ENCODE results near the gene UBN1.
"Not testable (repeated sequence)": the region's sequence is repeated elsewhere in the genome, so short reads cannot be mapped to it uniquely, and the experiment has no call there.

UBN1 gene

DNA sequence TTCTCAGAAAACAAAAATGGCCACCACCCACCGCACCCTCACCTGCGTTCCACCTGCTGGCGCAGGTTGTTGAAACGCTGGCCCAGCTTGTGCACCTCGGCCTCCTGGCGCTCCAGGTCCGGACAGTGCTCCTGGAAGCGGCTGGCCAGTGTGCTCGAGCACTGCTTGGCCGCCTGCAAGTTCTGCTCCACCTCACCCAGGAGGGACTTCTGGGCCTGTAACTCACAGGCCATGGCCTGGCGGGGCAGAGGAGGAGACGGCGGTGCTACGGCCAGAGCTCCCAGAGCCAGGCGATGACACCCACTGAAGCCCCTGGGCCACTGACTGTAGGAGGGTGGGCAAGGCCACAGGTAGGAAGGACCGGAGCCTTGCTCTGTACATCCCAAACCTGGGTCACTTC is 43.4 kb downstream of the UBN1 start:
- no peak for DNase-seq

DNA sequence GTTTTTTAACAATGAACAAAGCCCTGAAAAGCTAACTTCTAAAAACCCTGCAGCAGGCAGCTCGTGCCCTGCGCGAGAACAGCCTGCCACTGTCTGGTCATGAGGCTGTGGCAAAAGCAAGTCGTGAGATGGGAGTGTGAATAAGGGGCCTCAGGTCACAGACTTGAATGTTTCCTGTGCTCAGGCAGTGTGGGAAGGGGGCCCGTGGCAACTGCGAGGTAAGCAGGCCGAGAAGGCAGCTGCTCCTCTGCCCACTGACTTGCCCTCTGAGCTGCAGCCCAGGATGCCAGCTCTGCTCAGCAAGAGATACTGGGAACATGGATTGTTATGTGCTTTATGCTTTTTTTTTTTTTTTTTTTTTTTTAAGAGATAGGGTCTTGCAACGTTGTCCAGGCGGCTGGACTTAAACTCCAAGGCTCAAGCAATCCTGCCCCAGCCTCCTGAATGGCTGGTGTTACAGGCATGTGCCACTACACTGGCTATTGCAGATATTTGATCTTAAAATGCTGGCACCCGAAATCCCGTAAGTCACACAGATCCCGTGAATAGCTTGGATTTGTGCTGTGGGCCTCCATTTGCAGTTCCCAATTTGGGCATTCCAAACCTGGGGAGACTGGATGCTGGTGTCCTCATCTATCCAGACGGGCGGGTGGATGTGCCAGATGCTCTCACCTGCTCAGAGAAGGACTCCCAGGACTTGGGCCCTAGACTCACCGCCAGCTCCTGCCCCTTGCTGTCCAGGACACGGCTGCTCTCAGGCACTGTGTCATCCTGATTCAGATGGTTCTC is 44.0 kb downstream of the UBN1 start:
- DNase-seq, result no peak

DNA sequence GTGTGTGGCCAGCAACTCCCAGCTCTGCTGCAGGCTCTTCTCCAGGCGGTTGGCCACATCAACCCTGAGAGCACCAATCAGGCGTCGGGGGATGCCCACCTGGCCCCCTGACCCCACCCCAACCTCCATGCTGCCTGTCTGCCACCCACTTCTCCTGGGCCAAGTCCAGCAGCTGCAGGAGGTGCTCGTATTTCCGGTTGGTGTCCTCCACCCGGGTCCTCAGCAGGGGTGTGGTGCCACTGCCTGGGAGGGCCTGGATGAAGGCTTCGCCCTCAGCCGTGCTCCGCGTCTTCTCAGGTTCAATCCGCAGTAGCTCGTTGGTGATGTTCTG is 44.6 kb downstream of the UBN1 start:
- DNase-seq, result no peak

DNA sequence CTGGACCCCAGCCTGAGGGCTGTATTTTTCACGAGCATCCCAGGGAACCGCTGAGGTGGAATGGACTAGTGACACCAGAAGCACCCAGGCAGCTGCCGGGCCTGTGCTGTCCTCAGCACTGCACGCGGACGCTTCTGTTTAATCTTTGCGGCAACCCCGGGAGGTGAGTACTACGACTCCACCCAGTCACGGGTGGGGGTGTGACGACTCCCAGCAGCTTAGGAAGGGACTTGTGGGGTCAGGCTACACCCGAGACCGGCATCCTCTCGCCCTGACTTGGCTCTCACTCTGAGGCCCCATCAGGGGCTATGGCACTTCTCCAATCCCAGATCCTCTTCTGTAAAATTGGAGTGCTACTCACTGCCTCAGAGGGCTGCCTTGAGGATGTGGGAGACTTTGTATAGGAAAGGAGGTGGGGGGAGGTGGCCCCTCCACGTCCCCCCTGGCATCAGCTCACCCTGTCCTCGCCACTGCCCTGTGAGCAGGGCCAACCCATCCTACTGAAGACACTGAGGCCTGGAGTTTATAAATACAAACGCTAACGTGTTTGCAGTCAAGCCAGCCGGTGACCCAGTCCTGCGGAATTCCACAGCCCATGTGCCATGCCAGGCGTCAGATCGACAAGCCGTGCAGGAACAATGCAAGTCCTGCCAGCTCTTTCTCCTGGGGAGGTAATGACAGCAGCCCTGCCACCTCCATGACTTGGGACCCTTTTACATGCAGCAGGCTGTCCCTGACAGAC is 45.3 kb downstream of the UBN1 start:
- DNase-seq, result no peak

DNA sequence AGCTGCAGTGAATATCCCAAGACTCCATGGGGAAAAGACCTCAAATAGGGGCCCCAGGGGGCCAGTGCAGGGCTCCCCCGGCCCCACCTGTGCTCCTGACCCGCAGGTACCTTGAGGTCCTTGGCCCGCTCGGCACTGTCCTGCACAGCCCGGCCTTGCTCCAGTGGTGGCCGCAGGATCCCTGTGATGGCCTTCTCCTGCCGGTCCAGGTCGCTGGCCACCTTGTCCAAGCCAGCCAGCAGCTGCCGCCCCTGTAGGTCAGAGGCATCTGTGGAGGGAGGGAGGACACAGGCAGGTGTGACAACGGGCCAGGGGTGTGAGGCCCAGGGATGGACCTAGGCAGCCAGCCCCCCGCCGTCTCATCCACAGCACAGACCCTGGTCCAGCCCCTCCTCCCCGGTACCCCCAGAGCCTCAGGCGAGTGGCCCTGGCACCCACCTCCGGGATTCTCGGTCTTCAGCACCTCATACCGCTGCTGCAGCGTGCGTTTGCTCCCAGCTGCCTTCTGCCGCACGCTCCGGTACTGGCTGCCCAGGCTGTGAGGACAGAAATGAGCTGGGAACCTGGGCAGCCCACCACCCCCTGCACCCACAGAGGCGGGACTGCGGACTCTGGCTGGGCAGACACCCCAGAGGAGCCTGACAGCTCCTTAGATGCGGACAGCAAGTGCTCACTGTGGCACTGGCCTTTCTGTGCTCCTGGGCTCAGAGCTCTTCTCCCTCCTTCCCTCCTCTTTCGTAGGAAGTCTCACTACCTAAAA is 46.0 kb downstream of the UBN1 start:
- no peak for DNase-seq

DNA sequence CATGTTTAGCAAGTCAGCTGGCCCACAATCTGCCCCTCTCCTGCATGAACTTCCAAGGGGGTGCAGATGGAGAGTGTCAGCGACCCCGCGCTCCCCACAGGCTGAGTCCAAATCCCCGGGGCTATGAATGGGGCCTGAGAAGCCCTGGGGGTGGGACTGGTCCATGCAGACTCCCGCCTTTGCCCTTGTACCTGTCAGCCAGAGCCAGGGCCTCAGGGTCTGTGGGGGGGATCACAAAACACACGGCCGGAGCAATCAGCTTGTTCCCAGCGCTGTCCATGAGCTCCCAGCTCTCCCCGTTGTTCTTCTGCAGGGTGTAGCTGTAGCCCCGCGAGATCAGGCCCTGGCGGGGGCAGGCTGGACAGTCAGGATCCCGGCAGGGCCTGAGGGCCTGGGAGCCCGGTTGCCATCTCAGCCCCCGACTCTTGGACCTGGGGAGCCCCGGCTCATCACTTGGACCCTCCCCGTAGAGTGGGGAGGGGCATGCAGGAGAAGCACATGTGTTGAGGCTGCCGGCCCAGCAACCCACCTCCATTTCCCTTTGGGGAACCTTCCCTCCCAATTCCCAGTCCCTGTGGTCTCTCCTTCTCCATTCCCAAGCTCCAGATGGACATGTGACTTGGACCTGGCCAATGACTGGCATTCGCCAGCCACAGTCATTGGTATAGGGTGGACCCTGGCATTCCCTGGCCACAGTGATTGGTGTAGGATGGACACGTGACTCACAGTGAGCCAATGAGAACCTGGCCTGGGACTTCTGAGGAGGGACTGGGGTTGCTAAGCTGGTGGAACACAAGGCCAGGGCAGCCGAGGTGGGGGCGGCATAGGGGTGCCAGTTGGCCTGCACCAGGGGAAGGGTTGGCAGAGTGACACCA is 47.2 kb downstream of the UBN1 start:
- DNase-seq, result no peak

DNA sequence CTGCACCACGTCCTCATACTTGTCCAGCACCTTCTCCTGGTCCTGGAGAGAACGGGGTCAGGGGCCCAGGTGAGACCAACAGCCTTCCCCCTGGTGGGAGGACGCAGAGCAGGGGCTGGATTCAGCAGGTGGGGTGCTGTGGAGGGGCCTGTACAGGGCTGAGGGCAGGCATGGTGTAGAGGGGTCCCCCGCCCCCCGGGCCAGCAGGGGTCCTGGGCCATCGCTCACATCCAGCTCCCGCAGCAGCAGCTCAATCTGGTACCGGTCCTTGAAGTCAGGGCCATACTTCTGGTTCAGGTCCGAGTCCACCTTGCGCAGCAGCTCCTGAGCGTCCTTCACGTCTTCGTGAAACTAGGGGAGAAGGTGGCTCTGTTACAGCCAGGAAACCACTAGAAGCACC is 48.1 kb downstream of the UBN1 start:
- DNase-seq, result no peak

DNA sequence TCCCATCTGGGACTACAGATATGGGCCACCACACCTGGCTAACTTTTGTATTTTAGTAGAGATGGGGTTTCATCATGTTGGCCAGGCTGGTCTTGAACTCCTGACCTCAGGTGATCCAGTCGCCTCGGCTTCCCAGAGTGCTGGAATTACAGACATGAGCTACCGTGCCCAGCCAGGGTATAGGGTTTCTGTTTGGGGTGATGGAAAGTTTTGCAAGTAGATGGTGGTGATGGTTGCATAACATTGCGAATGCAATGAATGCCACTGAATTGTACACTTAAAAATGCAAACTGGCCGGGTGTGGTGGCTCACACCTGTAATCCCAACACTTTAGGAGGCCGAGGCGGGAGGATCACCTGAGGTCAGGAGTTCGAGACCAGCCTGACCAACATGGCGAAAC is 49.5 kb downstream of the UBN1 start:
- DNase-seq, result not testable (repeated sequence)

DNA sequence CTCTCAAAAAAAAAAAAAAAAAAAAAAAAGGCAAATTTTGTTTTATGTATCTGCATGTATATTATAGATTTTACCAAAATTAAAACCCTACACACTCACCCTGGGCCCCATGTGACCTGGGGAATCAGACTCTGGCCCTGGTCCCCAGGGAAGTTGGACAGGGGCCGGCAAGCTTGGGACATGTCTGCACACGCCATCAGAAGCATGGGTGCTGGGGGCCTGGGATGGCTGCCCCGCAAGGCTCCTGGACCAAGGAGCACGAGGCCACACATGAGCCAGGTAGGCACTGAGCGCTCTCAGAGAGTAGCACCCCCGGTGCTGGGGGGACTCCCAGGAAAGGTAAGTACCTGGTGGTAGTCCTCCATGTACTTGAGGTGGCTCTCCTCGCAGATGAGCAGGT is 50.0 kb downstream of the UBN1 start:
- DNase-seq, result no peak

DNA sequence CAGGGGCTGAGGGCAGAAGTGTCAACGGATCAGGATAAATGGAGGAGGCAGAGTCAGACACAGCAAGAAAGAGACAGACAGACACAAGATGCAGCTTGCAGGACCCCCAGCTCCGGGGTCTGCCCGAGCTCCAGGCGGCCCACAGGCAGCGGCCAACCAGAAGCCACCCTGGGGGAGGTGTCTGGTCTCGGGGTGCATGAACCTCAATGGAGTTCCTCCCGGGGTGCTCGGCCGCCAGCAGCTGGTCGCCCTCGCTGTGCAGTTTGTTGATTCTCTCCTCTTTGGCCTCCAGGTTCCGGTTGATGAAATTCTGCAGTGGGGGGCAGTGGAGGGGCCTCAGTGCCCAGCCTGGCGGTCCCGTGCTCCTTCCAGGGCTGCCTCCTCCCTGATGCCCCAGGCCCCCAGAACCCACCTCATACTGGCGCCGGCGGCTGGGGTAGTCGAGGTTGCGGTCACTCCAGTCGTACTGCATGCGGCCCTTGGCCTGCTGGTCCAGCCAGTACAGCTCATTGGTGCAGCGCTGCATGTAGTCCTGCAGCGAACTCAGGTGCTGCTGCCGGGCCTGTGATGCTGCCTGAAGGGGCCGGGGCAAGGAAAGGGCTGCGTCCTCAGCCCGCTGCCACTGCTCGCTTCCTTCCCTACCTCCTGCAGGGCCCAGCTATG is 51.7 kb downstream of the UBN1 start:
- DNase-seq, result no peak

DNA sequence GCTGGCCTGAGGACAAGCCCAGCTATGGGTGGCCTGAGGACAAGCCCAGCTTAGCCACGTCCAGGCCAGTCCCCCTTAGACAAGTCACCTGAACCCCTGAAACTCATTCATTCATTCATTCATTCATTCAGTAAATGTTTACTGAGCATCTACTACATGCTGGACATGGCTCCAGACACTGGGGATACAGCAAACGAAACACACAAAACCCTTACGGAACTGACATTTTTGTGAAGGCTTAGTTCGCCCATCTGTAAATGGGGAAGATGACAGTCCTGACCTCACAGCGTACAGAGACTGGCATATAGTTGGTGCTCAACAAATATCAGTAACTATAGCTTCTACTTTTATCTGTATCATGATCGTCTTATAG is 52.2 kb downstream of the UBN1 start:
- DNase-seq, result no peak

DNA sequence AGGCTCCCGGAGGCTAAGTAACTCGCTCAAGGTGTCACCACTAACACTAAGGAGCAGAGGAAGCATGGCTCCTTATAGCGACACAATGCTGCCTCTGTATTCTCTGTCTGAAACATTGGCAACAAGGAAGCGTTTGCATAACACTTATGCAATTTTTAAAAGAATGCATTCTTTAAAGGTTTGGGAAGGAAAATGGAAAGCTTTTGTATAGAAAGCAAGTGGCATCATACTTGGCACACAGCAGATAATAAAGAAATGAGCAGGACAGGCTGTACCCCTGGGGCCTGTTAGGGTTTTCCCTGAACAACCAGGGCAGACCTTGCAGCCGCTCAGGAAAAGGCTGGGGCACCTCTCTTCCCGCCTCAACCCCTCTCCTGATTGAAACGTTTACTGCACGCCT is 52.8 kb downstream of the UBN1 start:
- no peak for DNase-seq

DNA sequence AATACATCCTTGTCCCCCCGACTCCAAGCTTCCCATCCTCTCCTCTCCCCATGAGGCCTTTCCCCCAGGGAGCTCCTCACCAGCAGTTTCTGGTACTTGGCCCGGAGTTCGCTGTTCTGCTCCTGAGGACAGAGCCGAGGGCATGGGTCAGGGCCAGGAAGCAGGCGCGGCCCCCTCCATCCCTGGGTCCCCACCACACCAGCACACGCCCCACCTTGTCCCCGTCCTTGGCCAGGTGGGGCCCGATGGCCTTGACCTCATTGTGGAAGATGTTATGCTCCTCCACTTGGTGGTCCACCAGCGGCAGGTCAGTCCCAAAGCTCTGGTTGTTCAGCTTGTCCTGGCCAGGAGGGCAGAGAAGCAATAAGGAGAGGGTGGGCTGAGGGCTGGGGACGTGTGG is 53.5 kb downstream of the UBN1 start:
- DNase-seq, result no peak

DNA sequence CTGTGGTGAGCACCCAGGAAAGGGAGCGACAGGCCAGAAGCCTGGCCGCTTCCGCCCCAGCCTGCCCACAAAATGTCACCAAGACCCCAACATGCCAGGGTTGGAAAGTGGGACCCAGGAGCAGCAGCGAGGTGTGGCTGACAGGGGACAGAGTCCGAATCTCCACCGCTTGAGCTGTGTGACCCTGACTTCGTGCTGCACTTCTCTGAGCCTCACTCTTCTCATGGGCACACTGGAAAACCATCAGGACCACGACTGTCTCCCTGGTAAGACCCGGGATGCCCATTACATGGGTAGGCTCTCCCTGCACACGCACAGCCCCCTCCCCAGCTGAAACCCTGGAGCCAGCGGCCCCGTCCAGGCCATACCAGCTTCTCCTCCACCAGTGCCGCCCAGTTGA is 54.8 kb downstream of the UBN1 start:
- no peak for DNase-seq

DNA sequence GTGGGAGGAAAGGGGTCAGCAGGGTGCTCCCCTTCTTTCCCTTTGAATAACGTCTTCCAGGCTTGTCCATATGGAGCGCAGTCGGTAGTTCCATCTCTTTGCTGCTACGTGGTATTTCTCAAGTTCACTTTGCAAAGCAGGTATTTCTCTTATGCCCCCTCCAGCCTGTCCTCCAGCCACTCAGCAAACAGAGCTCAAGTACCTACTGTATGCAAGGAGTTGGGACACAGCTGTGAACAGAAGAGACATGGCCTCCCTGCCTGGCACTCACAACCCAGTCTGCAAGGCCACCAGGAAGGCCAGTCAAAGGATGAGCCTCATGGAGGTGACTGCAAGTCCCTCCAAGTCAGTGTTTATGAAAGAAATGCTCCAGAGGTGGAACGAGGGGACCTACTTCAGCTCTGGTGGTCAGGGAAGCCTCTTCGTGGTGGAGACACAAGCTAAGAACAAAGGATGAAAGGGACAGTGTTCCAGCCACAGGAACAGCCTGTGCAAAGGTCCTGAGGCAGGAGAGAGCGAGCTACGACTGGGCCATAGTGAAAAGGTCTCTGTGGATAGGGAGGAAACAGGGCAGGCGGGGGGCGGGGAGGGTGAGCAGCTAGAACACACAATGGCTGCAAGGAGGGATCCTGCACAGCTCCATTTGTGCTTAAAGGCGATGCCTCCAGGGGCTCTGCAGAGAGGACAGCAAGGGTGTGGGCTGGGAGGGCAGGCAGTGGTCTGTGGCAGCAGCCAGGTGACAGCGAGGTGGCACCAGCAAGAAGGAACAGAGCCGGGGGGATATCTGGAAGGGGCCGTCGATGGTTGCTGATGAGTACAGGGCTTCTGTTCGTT is 57.0 kb downstream of the UBN1 start:
- DNase-seq, result no peak

DNA sequence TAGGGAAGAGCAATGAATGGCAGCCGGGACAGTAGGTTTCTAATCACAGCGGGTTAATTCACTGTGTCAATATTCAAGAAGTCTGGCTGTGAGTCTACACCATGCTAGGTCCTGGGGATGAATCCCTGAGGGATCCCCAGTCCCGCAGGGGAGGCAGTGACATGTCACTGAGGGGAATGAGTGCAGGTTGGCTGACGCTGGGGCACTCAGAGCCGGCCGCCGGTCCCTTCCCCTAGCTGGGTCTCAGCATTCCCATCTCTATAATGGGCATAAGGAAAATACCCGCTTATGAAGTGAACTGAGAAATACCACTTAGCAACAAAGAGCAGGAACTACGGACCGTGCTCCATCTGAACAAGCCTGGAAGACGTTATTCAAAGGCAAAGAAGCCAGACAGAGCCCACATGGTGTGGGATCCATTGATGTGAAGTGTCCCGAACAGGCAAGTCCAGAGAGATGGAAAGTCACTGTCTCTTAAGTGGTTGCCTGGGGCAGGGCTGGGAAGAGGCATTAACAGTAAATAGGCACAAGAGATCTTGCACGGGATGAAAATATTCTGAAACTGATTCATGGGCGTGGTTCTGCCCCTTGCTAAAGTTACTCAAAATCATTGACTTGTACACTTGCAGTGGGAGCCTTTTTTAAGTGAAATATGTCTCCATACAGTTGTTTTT is 57.8 kb downstream of the UBN1 start:
- no peak for DNase-seq

DNA sequence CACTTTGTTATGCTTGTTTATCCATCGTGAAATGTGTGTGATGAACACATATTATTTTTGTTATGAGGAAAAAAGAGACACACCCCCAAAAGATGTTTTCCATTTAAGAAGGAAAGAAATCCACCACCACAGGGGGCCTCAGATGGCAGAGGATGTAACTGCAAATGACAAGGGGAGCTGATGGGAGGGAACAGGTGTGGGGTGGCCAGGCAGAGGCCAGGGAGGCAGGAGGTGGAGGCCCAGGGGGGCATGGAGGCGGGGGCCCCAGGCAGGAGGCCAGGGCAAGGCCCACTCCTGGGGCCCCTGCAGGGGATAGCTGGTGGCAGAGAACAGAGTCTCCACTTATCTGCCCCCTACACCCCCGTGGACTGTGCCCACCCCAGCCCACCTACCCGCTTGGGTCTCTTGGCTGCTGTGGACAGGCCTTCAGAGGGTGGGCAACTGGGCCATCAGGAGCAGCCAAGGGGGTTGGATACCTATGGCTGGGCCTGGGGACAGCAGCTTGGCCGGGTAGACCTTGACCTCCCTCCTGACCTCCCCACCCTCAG is 61.6 kb downstream of the UBN1 start:
- DNase-seq, result no peak

DNA sequence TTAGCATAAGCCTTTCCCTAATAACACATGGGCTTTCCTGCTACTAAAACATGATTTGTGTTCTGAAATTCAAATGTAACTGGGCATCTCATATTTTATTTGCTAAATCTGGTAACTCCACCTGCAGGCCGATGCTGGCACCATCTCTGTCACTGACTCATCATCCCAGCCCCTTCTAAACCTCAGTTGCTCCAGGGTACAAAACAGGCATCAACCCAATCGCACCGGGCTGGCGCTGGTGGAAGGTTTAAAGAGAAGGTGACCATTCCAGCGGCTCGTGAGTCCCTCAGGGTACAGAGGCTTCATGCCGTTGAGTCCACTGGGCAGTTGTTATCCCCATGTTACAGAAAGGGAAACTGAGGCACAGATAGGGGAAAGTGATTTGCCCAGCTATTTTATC is 62.5 kb downstream of the UBN1 start:
- DNase-seq, result no peak

DNA sequence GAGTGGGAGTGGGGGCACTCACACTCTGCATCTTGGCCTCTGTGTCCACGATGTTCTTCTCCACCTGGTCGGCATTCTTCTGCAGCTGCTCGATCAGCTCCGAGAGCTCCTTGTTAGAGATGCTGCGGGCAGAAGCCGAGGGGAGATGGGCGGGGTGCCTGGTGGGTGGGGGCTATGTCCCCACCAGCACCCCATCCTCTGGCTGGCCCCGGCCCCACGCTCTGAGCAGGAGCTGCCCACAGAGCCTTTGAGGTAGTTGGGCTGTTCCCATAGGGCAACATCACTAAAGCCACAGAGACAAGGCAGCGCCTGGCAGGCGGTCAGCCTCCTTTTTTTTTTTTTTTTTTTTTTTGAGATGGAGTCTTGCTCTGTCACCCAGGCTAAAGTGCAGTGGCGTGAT is 63.5 kb downstream of the UBN1 start:
- no peak for DNase-seq

DNA sequence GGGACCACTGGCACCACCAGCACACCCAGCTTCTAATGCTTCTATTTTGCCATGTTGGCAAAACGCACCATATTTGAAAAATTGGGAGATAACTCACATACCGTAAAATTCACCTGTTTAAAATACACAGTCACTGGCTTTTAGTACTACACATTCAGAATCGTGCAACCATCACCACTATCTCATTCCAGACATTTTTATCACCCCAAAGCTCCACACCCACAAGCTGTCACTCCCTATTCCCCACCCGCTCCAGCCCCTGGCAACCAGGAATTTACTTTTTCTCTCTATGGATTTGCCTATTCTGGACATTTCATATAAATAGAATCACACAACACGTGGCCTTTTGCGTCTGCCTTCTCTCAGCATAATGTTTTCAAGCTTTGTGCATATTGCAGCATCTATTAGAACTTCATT is 64.7 kb downstream of the UBN1 start:
- no peak for DNase-seq

Measured in CD4-positive, alpha-beta T cell treated with Interleukin-17A for 4 hours (primary cell).